ENCODE results near the gene LINC00305. TPM values are rescaled to one million over a fixed set of nuclear protein-coding genes. Genes with fewer than 3 reads are reported as not detected.

LINC00305 gene
- total RNA-seq, 2 experiments from 2014 or later: not detected

DNA sequence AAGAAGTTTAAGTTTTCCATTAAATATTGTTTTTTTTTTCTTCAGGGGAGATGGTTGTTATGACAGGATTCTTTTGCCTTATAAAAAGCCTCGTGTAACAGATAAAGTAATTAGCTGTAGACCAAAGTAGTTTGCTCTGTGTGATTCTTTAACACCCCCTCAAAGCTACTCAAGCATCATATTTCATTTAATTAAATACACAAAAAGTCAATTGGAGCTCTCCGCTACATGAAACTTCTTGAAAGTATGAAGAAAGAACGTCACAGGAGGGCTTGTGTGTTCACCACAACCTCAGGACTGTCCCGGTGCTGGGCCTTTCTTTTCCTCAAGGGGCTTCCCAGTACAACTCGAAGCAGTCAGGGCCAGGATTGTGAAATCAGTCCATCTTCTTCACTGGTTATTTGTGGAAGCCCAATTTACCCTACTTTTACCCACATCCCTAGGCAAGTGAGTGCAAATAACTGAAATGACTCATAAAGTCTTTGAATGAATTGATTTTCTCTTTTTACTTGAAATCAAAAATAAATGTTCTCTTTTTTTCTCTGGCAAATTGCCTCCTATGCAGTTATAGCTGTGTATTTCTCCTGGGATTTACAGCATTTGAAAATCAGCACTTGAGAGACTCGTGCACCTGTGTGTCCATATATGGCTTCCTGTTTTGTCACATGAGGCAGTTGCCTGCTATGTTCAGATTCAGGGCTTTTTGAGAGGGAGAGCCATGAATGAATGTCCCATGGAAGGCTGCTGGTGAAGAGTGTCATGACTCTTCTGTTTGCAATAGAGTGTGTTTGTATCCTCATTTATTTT is 48.6 kb downstream of the LINC00305 start:
- CTCF ChIA-PET: no interaction called here
- H3K27me3 Mint-ChIP-seq: no peaks in the 10 kb centered on the region
- H3K27ac Mint-ChIP-seq: no peak overlapping the region

DNA sequence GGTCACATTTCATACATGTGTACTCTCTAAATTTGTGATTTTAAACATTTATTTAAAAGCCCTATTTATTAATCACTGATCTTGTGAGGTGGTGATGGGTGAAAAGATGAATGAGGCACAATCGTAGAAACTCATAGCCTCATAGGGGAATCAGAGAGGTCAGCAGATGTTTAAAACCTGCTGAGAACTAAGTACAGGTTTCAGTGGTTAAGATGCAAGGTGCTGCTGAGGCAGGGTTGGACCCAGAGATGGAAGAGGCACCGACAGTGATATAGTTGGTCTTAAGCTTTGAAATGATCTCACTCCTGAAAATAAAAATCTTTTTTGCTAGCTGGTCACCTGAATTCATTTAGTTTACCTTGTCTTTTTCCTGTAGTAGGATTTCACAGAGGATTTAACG is 49.6 kb downstream of the LINC00305 start:
- H3K4me1 Mint-ChIP-seq: no peaks in the 10 kb centered on the region
- H3K27me3 Mint-ChIP-seq: no peaks in the 10 kb centered on the region
- ChIA-PET POLR2A (no interaction called here), CTCF (no interaction called here)
- no peaks in the 10 kb centered on the region for H3K36me3 Mint-ChIP-seq (ENCODE audit: low read depth)
- no peak for DNase-seq
- H3K27ac Mint-ChIP-seq: no peak overlapping the region
- no peaks in the 10 kb centered on the region for H3K9me3 Mint-ChIP-seq
- H3K4me3 Mint-ChIP-seq: no peak overlapping the region

More for the DNA sequence above, 48.6 kb downstream of the LINC00305 start:
- Mint-ChIP-seq H3K9me3 (no peaks in the 10 kb centered on the region), H3K4me3 (no peak overlapping the region), H3K36me3 (ENCODE audit: low read depth) (no peaks in the 10 kb centered on the region), H3K4me1 (no peaks in the 10 kb centered on the region)
- no peak for DNase-seq
- POLR2A ChIA-PET: no interaction called here

DNA sequence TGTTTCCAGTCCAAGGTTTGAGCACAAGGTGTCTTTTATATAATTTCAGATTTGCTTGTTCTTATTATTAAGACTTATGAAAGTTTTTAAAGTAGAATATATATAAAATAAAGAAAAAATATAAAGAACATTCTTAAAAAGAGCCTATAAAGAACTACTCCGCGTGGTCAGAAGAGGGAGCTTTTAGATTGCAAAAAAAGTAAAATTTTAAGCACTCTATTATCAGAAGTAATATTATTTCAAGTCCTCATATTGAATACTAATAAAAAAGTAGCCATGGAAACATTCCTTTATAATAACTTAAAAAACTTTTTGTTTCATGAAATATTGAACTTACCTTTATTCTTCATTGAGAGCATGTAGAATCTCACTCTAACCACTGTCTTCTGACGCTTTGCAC is 51.4 kb downstream of the LINC00305 start:
- DNase-seq: no peak
- Mint-ChIP-seq H3K27me3 (no peaks in the 10 kb centered on the region), H3K4me1 (no peaks in the 10 kb centered on the region), H3K4me3 (no peak overlapping the region), H3K36me3 (ENCODE audit: low read depth) (no peaks in the 10 kb centered on the region), H3K27ac (no peak overlapping the region), H3K9me3 (no peaks in the 10 kb centered on the region)
- ChIA-PET POLR2A (no interaction called here), CTCF (no interaction called here)

DNA sequence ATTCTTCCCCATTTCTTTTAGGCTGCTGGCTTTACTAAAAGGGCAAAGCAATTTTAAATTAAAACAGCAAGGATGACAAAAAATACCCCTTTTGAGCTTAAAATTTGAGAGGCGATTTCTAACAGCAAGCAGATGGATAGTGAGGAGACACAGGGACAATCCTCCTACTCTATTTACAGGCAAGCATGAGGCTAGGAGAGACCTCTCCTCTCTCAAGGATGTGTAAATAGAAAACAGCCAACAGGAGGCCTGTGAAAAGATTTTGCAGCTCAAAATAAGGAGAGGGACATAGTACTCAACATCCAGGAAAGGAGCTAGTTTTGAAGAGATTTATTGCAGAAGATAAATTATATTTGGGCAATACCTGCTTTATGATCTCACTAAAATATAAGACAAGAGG is 53.8 kb downstream of the LINC00305 start:
- Mint-ChIP-seq H3K9me3 (no peaks in the 10 kb centered on the region), H3K4me3 (no peak overlapping the region), H3K4me1 (no peaks in the 10 kb centered on the region), H3K36me3 (ENCODE audit: low read depth) (no peaks in the 10 kb centered on the region), H3K27me3 (no peaks in the 10 kb centered on the region), H3K27ac (no peak overlapping the region)
- no peak for DNase-seq
- CTCF ChIA-PET: interaction anchor here (1.6 kb wide), 1 partner anchor 94 kb away, joined by 3 read pairs; no protein-coding TSS in a partner anchor
- POLR2A ChIA-PET: no interaction called here

DNA sequence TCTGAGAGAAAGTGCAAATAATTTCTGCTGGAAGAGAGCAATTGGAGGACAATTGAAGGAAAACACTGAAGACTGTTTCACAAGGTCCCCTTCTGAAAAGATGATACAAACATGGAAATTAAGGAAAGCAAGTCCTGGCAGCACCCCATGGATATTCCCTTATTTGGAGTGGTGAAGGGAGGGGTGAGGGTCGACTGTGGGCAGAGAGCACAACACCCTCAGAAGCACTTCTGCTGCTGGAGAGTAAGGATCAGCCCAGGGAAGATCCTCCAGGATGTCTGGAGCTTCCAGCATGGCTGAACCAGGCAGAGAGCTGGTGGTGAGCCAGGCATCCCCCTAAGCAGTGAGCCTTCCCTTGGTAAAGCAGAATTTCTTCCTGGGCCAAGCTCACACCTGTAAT is 54.7 kb downstream of the LINC00305 start:
- no peaks in the 10 kb centered on the region for H3K27me3 Mint-ChIP-seq
- ChIA-PET CTCF (no interaction called here), POLR2A (no interaction called here)
- H3K4me1 Mint-ChIP-seq: no peaks in the 10 kb centered on the region
- no peak for DNase-seq
- no peaks in the 10 kb centered on the region for H3K9me3 Mint-ChIP-seq
- H3K36me3 Mint-ChIP-seq (ENCODE audit: low read depth): no peaks in the 10 kb centered on the region
- no peak overlapping the region for H3K4me3 Mint-ChIP-seq
- H3K27ac Mint-ChIP-seq: no peak overlapping the region

DNA sequence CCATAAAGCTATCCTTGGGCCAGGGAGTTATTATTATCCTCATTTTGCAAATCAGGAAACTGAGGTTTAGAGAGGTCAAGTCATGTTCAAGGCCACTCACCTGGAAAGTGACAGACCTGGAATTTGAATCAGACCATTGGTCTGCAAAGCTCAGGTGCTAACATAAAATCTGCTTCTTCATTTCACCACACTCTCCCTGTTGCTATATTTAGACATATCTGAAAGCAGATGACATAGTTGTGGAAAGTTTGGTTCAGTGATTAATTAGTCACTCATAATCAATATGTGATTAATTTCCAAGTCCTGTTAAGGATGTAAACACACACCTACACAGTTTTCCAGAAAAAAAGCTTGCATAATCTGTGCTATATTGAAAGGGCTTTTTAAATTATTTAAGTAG is 57.4 kb downstream of the LINC00305 start:
- no peak for DNase-seq
- Mint-ChIP-seq H3K4me3 (no peak overlapping the region), H3K4me1 (no peaks in the 10 kb centered on the region), H3K36me3 (ENCODE audit: low read depth) (no peaks in the 10 kb centered on the region), H3K27me3 (no peaks in the 10 kb centered on the region), H3K27ac (no peak overlapping the region), H3K9me3 (no peaks in the 10 kb centered on the region)
- POLR2A ChIA-PET: no interaction called here
- CTCF ChIA-PET: no interaction called here

DNA sequence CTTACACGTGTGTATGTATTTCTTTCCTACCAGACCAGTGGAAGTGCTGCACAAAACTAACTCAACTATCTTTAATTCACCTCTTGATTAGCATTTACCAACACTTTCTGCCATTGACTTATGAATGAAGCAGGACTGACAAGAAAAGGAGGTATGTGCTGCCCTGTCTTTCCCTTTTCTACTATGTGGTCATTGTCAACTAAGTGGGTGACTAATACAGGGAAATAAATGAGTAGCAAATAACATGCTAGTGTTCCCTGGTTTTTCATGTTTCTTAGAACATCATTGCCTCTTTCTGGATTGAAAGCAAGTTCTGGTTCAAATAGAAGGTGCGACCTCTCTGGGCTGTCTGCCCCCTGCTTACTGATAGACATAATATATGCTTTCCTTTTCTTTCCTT is 58.0 kb downstream of the LINC00305 start:
- no peak for DNase-seq
- H3K27me3 Mint-ChIP-seq: no peaks in the 10 kb centered on the region
- no peak overlapping the region for H3K27ac Mint-ChIP-seq
- no peaks in the 10 kb centered on the region for H3K4me1 Mint-ChIP-seq
- ChIA-PET POLR2A (no interaction called here), CTCF (no interaction called here)
- no peaks in the 10 kb centered on the region for H3K36me3 Mint-ChIP-seq (ENCODE audit: low read depth)
- no peaks in the 10 kb centered on the region for H3K9me3 Mint-ChIP-seq
- H3K4me3 Mint-ChIP-seq: no peak overlapping the region

DNA sequence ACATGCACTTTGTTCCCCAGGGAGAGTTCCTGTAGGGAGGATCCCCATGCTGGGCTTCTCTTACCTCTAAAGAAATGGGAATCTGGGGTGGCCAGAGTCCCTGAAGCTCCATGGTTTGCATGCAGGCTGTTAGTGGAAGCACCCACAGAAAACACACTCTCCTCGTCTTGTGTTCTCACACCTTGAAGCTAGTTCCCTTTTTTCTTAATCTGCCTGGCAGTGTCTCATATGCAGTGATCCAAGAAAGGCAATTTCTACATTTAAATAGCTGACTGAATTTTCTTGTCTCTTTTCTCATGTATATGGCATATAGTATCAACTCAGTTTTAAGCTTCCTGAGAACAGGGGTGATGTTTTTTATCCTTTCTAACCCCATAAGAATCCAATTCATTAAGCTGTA is 65.0 kb downstream of the LINC00305 start:
- H3K9me3 Mint-ChIP-seq: no peaks in the 10 kb centered on the region
- POLR2A ChIA-PET: no interaction called here
- H3K36me3 Mint-ChIP-seq (ENCODE audit: low read depth): no peaks in the 10 kb centered on the region
- peaks cover 2% of the 10 kb centered on the region for H3K27me3 Mint-ChIP-seq
- no peaks in the 10 kb centered on the region for H3K4me1 Mint-ChIP-seq
- CTCF ChIA-PET: no interaction called here
- H3K27ac Mint-ChIP-seq: no peak overlapping the region
- no peak for DNase-seq
- no peak overlapping the region for H3K4me3 Mint-ChIP-seq

DNA sequence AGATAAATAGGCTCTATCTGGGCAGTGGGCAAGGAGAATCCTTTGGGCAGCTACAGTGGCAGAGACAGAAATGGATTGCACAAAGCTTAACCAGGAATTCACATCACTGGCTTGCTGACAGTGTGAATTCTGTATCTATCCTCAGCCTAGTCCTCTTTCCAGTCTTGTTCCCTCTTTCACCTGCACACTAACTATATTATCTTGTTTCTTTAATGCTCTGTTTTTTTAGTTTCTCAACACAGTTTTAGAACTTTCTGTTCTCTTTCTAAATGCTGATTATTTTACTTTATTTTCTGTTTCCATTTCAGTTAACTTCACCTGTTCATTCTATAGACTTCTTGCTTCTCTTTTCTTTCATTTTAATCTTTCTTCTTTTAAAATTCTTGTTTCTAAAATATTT is 66.4 kb downstream of the LINC00305 start:
- ChIA-PET POLR2A (no interaction called here), CTCF (no interaction called here)
- Mint-ChIP-seq H3K27ac (no peak overlapping the region), H3K9me3 (no peaks in the 10 kb centered on the region), H3K4me1 (no peaks in the 10 kb centered on the region), H3K4me3 (no peak overlapping the region), H3K27me3 (peaks cover 2% of the 10 kb centered on the region), H3K36me3 (ENCODE audit: low read depth) (no peaks in the 10 kb centered on the region)
- DNase-seq: no peak

DNA sequence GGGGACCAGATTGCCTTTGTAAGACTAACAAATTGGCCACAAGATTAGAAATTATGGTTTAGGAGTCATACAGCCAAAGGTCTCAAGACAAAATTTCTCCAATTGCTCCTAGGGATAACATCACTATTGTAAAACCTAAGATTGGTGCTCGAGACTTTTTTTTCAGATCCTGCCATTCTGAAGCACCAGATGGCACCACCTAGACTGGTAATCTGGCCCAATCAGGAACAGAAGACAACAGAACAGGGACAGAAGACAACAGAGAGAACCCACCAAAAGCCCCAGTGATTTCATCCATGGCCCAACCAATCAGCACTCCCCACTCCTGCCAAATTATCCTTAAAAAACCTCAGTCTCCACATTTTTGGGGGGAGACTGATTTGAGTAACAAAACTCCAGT is 66.8 kb downstream of the LINC00305 start:
- H3K27ac Mint-ChIP-seq: no peak overlapping the region
- no peaks in the 10 kb centered on the region for H3K9me3 Mint-ChIP-seq
- peaks cover 2% of the 10 kb centered on the region for H3K27me3 Mint-ChIP-seq
- no peak overlapping the region for H3K4me3 Mint-ChIP-seq
- CTCF ChIA-PET: no interaction called here
- H3K4me1 Mint-ChIP-seq: no peaks in the 10 kb centered on the region
- no peak for DNase-seq
- H3K36me3 Mint-ChIP-seq (ENCODE audit: low read depth): no peaks in the 10 kb centered on the region
- POLR2A ChIA-PET: no interaction called here

DNA sequence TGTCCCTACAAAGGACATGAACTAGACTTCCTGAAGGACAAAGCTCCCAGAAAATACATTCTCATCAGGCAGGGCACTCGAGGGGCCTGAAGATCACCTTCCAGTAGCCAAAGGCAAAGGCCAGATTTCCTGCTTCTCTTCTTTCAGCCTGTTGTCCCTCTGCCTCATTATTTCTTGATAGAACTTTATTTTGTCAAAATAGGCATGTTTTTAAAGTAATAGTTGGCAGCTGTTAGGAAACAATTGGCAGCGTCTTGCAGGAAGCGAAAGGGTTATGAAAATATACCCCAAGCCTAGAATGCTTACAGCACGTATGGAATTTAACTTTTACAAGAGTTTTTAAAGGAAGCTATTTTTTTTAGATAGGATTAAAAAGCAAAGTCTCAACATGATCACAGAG is 74.9 kb downstream of the LINC00305 start:
- Mint-ChIP-seq H3K36me3 (ENCODE audit: low read depth) (no peaks in the 10 kb centered on the region), H3K9me3 (peaks cover 2% of the 10 kb centered on the region), H3K4me3 (no peak overlapping the region), H3K27ac (no peak overlapping the region), H3K4me1 (no peaks in the 10 kb centered on the region), H3K27me3 (no peaks in the 10 kb centered on the region)
- DNase-seq: no peak
- CTCF ChIA-PET: no interaction called here
- POLR2A ChIA-PET: no interaction called here

DNA sequence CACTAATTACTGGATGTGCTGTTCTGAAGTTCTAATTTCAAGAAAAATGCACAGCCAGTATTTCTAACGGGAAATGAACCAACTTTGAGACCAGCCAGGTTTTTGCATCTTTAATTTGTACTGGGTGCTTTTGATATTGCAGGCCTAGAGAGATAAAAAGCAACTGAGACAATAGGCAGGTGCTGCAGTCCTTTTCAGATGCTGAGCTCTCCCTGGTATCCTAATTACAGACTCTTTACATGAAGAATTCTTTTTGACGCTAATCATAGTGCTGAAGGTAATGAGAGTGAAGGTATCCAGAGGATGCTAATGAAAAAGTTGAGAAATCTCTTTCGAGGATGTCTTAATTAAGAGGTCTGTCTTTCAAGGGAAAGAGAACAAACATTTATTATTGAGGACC is 93.9 kb downstream of the LINC00305 start:
- Mint-ChIP-seq H3K9me3 (peaks cover 2% of the 10 kb centered on the region), H3K36me3 (ENCODE audit: low read depth) (no peaks in the 10 kb centered on the region), H3K4me1 (no peaks in the 10 kb centered on the region), H3K27ac (no peak overlapping the region), H3K4me3 (no peak overlapping the region), H3K27me3 (no peaks in the 10 kb centered on the region)
- no peak for DNase-seq
- ChIA-PET CTCF (no interaction called here), POLR2A (no interaction called here)

DNA sequence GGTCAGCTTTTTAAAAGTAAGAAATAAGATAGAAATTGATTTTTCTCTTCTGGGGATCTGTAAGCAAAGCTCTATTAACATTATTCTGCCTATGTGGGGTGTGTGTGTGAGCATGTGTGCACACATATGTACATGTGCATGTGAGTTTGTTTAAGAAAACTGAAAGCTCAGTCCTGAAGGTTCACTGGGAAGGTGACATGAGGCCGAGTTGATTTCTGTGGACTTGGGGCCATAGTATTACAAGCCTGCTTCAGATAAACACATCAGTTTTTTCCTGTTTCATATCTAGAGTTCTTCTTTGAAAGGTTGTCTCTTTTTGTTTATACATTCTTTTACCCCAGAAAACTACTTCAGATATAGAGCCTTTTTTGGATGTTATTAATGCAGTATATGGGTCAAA is 95.6 kb downstream of the LINC00305 start:
- no peak for DNase-seq
- H3K4me1 Mint-ChIP-seq: no peaks in the 10 kb centered on the region
- no peaks in the 10 kb centered on the region for H3K36me3 Mint-ChIP-seq (ENCODE audit: low read depth)
- CTCF ChIA-PET: interaction anchor here (0.5 to 1.1 kb wide), 2 partner anchors 15 to 35 kb away, joined by 3 read pairs; no protein-coding TSS in a partner anchor
- no peaks in the 10 kb centered on the region for H3K9me3 Mint-ChIP-seq
- H3K27me3 Mint-ChIP-seq: no peaks in the 10 kb centered on the region
- POLR2A ChIA-PET: no interaction called here
- no peak overlapping the region for H3K4me3 Mint-ChIP-seq
- H3K27ac Mint-ChIP-seq: no peak overlapping the region

DNA sequence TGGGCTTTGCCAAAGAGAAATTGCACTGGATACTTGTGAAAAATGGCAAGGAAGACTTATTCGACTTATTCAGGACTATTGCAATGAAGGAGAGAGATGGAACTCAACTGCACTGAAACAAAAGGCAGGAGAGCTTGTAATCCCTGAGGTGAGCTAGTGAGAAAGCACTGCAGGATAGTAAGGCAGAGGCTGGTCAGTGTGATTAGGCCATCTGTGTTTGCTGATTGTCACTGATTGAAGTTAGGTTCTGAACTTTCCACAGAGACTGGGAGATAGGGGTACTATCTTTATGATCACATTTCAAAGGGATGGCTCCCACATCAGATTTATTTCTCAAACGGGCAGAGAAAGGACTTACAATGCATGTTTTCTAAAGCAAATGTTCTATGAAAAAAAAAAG is 96.1 kb downstream of the LINC00305 start:
- no peaks in the 10 kb centered on the region for H3K9me3 Mint-ChIP-seq
- no peaks in the 10 kb centered on the region for H3K4me1 Mint-ChIP-seq
- no peak overlapping the region for H3K4me3 Mint-ChIP-seq
- ChIA-PET POLR2A (no interaction called here), CTCF (interaction anchor here (0.5 to 1.1 kb wide), 2 partner anchors 15 to 35 kb away, joined by 3 read pairs; no protein-coding TSS in a partner anchor)
- no peak for DNase-seq
- no peaks in the 10 kb centered on the region for H3K27me3 Mint-ChIP-seq
- no peak overlapping the region for H3K27ac Mint-ChIP-seq
- no peaks in the 10 kb centered on the region for H3K36me3 Mint-ChIP-seq (ENCODE audit: low read depth)

Data from activated CD4-positive, alpha-beta memory T cell treated with anti-CD3 and anti-CD28 coated beads, Interleukin-2, amount 10 ng/mL, durations not matched to agents 7 days and 5 days (primary cell).